Activated gamma-delta T cell treated with anti-CD3 and anti-CD28 coated beads, Interleukin-2, amount 50 U/mL, for 16 hours (primary cell): ENCODE data around the gene GLIPR1.
"Not testable (repeated sequence)": the region's sequence is repeated elsewhere in the genome, so short reads cannot be mapped to it uniquely, and the experiment has no call there.

ENCODE experiments used
- DNase-seq: peaks from one replicate; pipeline ENCODE4 v3.0.0-alpha.2; 2020; ENCODE audit warnings: low read depth

GLIPR1 gene

DNA sequence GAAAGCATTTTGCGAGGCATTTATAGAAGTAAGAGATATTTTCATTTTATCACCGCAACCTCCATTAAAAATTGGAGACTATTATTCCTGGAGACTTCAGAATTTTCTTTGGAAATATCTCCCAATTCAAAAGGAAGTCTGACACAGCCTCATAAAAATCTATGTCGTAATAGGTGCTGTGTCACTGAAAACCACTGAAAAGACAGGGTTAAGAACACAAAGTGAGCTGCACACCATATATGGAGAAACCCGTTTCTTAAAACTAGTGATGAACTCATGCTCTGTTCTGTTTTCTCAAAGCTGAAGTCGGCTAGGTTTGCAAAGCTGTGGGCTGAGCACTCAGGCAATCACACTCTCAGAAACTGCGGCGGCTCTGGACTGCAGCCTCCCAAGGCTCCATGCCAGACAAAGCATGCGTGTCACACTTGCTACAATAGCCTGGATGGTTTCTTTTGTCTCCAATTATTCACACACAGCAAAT is at the start of gene GLIPR1:
TSS of gene GLIPR1 (plus strand) at position 287 of the 481 bp plus-strand sequence. CDS start at position 413, 126 bp downstream.
- peak; percentile 54 for DNase-seq

- no peak for DNase-seq
Measured at GRCh38 chr12:75432924-75433323, 47.6 kb upstream of the GLIPR1 start.

DNA sequence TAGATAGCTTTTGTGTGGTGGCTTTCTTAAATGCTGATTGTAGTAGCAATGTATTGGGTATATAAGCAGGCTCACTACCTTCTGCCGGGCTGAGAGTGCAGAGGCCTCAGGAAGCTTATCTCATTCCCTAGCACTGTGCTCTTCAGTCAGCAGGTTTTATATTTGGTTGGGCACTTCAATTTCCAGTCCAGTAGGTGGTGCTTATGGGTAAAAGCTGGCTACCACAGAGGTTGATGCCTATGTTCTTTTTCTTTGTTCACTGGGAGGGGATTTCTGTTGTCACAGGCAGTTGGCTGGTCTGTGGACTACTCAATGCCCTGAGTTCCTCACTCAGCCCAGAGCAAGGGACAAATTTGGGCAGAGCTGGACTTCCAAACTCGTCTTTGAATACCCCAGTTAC is 43.0 kb upstream of the GLIPR1 start:
- no peak for DNase-seq

DNA sequence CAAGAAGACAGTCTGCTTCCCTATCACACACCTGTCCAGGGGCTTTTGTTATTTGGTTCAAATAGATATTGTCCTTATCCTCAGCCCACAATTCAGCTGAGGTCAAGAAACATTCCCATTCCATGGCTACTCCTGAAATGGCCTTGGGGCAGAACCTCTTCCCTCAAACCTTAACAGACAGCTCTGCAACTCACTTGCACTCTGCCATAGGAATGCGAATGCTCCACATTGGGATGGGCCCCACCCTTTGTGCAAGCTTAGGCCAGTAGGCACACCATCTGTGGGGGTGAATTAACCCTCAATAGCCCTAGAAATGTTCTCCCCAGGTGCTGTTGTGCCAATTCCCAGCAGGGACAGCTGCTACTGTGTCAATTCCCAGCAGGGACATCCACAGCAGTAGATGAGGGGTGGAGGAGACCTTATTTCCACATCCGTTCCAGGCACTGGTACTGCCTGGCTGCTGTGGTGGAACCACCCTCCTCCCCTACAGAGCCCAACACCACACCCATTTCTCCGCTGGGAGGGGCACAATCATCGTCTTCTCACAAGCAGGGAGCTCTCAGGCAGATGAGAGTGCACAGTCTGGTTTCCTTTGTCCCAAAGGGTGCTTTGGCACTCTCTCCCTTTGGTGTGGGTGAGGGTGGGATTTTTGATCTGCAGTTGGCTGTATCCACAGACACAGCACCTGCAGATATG is 42.3 kb upstream of the GLIPR1 start:
- DNase-seq, result no peak

DNA sequence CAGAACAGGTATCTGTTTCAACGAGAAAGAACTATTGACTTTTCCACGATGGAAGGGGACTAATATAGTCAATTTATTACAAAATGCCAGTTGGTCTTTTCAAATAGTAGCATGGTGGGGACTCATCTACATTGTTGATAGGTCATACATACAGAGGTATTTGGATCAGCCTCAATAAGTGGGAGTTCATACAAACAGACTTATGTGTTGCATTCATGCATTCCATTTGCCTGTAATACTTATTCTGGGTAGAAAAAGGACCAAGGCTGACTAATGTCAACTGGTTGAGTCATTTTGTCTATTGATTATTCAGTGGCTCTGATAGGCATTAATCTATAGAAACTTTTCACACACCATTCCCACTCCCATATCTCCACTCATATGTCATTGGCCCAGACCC is 41.5 kb upstream of the GLIPR1 start:
- no peak for DNase-seq

GRCh38 chr12:75439930-75440329 is 40.6 kb upstream of the GLIPR1 start:
- no peak for DNase-seq

- DNase-seq, result not testable (repeated sequence)
Measured at GRCh38 chr12:75441687-75442449, 38.7 kb upstream of the GLIPR1 start.

- not testable (repeated sequence) for DNase-seq
Measured at GRCh38 chr12:75442454-75442853, 38.1 kb upstream of the GLIPR1 start.

DNA sequence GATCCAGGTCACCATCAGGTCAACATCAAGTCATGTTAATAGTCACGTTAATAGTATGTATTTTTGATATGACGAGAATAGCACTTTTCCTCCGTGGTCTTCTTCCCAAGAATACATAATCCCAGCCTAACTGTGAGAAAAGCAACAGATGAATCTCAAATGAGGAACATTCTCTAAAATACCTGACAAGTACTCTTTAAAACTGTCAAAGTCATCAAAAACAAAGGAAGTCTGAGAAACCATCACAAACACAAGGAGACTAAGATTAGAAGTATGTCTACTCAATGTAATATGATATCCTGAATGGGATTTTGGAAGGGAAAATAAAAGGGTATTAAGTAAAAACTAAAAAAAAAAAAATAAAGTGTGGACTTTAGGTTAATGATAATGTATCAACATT is 36.8 kb upstream of the GLIPR1 start:
- no peak for DNase-seq

- no peak for DNase-seq
Measured at GRCh38 chr12:75444429-75445136, 36.0 kb upstream of the GLIPR1 start.

GRCh38 chr12:75445137-75445507 is 35.4 kb upstream of the GLIPR1 start:
- DNase-seq, result not testable (repeated sequence)

- no peak for DNase-seq
Measured at GRCh38 chr12:75446857-75447256, 33.7 kb upstream of the GLIPR1 start.

- no peak for DNase-seq
Measured at GRCh38 chr12:75447691-75448393, 32.7 kb upstream of the GLIPR1 start.

GRCh38 chr12:75452675-75453330 is 27.8 kb upstream of the GLIPR1 start:
- DNase-seq, result no peak

- DNase-seq, result no peak
Measured at GRCh38 chr12:75455839-75456238, 24.7 kb upstream of the GLIPR1 start.

GRCh38 chr12:75457191-75457590 is 23.4 kb upstream of the GLIPR1 start:
- DNase-seq, result no peak

DNA sequence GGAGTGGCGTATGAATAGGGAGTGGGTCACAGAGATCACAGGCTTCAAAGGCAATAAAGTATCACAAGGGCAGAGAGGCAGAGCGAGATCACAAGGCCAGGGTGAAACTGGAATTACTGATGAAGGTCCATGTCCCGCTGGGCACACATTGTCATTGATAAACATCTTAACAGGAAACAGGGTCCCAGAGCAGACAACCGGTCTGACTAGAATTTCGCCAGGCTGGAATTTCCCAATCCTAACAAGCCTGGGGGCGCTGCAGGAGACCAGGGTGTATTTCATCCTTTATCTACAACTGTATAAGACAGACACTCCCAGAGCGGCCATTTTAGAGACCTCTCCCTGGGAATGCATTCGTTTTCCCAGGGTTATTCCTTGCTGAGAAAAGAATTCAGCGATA is 22.7 kb upstream of the GLIPR1 start:
- not testable (repeated sequence) for DNase-seq

DNA sequence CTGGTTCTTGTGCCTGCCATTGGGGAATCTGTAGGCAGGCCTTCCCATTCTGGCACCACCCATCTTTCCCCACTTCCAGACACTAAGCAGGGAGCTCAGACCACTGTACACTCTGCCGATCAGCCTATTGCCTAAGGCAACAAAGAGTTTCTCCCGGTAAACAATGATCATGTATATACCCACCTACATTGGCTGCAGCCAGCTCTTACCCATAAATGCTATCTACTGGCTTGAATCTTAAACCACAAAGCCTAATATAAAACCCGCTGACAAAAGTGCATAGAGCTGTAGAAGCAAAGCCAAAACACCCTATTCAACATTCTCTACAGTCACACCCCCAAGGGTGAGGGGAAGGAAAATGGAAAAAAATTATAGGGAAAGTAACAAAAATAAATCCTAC is 20.8 kb upstream of the GLIPR1 start:
- no peak for DNase-seq

DNA sequence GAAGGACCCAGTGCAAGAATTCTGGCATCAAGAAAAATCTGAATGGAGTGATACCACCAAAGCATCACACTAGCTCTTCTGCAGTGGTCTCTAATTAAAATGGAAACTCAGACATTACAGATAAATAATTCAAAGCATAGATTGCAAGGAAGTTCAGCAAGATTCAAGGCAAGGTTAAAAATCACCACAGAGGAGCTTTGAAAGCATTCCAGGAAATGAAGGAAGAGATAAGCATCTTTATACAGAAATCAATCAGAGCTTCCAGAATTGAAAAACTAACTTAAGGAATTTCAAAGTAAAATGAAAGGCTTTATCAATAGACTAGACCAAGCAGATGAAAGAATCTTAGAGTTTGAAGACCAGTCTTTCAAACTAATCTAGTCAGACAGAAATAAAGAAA is 20.4 kb upstream of the GLIPR1 start:
- DNase-seq, result no peak

DNA sequence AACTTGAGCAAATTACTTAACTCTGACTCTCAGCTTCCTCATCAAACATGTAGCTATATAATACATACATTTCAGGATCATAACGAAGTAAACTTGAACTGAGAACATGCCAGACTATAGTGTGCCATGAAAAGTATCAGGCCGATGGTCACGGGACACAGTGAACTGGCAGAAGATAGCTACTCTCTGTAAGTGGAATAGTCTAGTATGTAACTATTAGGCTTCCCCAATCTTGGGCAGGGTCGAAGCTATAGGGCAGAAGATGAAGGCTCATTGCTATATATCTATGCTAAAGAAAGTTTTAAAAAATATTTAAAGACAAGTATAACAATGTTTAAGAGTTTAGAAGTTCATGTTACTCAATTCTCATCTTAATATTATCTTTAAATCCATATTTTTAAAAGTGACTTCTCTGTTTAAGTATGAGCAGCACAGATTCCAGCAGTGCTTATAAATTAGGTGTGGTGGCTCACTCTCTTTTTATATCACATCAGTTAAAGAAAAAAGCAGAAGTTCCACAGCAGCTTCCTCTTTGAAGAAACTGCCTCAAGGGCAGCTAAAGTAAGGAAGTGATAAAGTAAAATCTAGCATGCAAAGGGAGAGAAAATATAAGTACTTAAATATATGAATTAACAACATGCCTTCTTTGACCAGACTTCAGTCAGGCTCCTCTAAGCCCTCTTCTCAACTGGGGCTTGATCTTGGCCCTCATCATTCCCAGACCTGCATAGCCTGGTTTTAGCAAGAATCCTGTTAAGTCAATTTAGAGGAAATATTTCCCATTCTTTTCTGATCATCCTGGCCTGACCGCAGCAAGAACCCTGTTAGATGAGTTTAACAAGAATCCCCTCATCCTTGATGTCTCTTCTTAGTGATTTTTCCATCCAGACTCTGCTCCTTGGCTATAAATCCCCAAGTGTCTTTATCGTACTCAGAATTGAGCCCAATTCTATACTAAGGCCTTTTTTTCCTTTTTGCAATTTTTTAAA is 8.4 kb upstream of the GLIPR1 start:
- DNase-seq, result no peak
